ENCODE results near the gene TBCE. TPM values are rescaled to one million over a fixed set of nuclear protein-coding genes. Genes with fewer than 3 reads are reported as not detected.

Gene TBCE

DNA sequence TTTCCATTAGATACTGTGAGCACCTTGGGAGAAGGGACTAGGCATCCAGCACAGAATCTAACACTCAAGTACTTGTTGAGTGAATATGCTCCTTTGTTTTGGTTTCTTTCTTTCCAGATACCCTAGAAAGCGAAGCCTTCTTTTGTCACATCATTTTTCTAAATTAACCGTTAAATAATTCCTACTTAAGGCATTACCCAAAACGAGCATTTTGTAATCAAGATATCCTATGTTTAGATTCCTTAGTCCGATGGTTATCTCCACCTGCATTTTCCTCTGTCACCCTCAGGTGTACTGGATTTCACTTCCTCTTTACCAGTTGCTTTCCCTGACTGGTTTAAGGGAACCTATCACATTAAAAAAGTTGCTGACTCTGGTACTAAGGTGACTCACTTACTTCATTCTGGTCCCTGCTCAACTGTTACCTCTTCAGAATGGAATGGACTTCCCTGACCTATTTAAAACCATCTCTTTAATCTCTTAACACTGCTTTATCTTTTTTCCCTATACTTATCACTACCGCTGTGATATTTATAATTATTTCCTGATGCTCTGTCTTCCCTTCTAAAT, 133.8 kb downstream of the TBCE start:
- H2BK15ac ChIP-seq (ENCODE audit: low read length): no peak overlapping the region
- no peak overlapping the region for H3K27ac ChIP-seq (replicated peaks; ENCODE audit: low read length)
- H3K4me3 ChIP-seq (ENCODE audit: low read length in 2 of 2): no peak overlapping the region
- 100% methylated on average over 1 of the region's 5 CpGs; no CpG with 5 or more reads in 1 of the 2 donors for WGBS, 2 donors (ENCODE audit: extremely low coverage in 2 of 2, insufficient read length in 2 of 2, insufficient replicate concordance in 1 of 2)
- no peak overlapping the region for H3K14ac ChIP-seq (ENCODE audit: low read length)
- no peak overlapping the region for H2BK12ac ChIP-seq (ENCODE audit: low read length)
- peaks cover 0 to 4% of the 10 kb centered on the region in 2 donors for H3K36me3 ChIP-seq (replicated peaks in 1 of 2; ENCODE audit: control insufficient read depth in 2 of 2, insufficient read depth in 2 of 2, low read length in 2 of 2)
- no peak overlapping the region for H3K4ac ChIP-seq (ENCODE audit: low read length)
- no peak overlapping the region for H4K91ac ChIP-seq (ENCODE audit: low read depth, low read length, poor library complexity)
- no peak overlapping the region for H2BK120ac ChIP-seq (ENCODE audit: low read depth, low read length)
- H3K23ac ChIP-seq (ENCODE audit: low read depth, low read length, poor library complexity): no peak overlapping the region
- no peak for DNase-seq (ENCODE audit: low spot score)
- H2AK5ac ChIP-seq (ENCODE audit: low read depth, low read length): no peak overlapping the region
- H3K4me2 ChIP-seq (ENCODE audit: insufficient read depth, low read length, poor library complexity, severe bottlenecking): no peak overlapping the region
- no peak overlapping the region for H2BK5ac ChIP-seq (ENCODE audit: low read length)
- H3K9ac ChIP-seq (ENCODE audit: low read depth, low read length, poor library complexity): no peak overlapping the region
- no peak overlapping the region for H4K8ac ChIP-seq (ENCODE audit: low read depth, low read length)
- peaks cover 0 to 3% of the 10 kb centered on the region in 2 donors for H3K4me1 ChIP-seq (ENCODE audit: control insufficient read depth in 2 of 2, insufficient read depth in 1 of 2, low read depth in 1 of 2, low read length in 2 of 2)
- H3K18ac ChIP-seq (ENCODE audit: low read length): no peak overlapping the region
- H3K27me3 ChIP-seq (ENCODE audit: control insufficient read depth in 3 of 3, insufficient read depth in 3 of 3, low read depth in 1 of 3, low read length in 3 of 3): no peaks in the 10 kb centered on the region
- H3K79me1 ChIP-seq (ENCODE audit: low read depth, low read length): no peaks in the 10 kb centered on the region
- no peaks in the 10 kb centered on the region for H3K9me3 ChIP-seq (replicated peaks in 1 of 2; ENCODE audit: control insufficient read depth in 2 of 2, insufficient read depth in 1 of 2, low read depth in 1 of 2, low read length in 2 of 2)
- H2AFZ ChIP-seq (ENCODE audit: low read length): no peak overlapping the region

Small RNA genes within 50 kb of the gene (small RNA-seq; reads per million reads assigned to genes)
- not detected for gene AL391994.1 (ENCODE audit: insufficient read depth)
- not detected for gene RPS21P1 (ENCODE audit: insufficient read depth)
